ENCODE data around the gene CROCC2.

The CROCC2 gene

GRCh38 chr2:240998995-240999791 is 93.1 kb downstream of the CROCC2 start:
- peak; percentile 60 for DNase-seq (ENCODE audit: low read depth, low spot score)

DNA sequence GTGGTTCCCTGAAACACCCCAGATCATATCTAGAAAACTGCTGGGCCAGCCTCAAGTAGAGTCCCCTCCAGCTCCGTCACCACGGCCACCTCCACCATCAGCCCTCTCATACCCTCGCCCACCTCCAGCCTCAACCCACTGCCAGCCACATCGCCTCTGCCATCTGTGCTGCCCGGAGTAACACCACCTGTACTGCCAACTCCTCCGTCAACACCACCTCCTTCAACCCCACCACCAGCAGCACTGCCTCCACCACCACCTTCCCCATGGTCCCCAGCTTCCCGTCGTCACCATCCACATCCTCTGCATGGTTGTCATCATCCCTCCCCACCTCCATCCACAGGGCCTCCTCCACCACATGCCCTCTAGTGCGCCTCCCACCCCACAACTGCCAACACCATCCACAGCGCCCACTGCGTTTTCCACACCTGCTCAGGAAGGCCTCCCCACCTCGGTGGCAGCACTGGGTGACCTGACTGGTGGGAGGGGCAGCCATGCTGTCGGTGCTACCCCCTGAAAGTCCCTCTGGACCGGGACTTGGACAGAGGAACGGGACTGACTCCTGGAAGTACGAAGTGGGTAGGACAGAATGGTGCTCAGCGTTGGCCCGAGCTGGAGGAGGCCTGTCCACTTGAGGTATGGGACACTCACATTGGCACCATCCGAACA is 93.9 kb downstream of the CROCC2 start:
- no peak for DNase-seq (ENCODE audit: low read depth, low spot score)

GRCh38 chr2:241000831-241001321 is 94.7 kb downstream of the CROCC2 start:
- DNase-seq (ENCODE audit: low read depth, low spot score): no peak

GRCh38 chr2:241001413-241002274 is 95.5 kb downstream of the CROCC2 start:
- no peak for DNase-seq (ENCODE audit: low read depth, low spot score)

- DNase-seq (ENCODE audit: low read depth, low spot score): no peak
Observed at GRCh38 chr2:241002275-241003046, 96.3 kb downstream of the CROCC2 start.

DNA sequence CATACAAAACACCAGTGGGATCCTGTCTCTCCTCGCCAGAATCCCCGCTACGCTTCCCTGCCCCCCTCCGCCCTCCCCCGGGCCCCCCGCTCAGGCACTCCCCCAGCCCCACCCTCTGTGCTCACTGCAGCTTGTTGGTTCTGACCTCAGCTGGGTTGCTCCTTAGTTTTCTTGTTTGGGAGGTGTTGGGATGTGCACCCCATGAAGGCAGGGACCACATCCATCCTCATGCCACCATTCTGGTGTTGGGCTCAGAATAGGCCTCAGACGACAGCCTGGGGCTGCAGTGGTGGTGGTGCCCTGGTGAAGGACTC is 96.9 kb downstream of the CROCC2 start:
- no peak for DNase-seq (ENCODE audit: low read depth, low spot score)

DNA sequence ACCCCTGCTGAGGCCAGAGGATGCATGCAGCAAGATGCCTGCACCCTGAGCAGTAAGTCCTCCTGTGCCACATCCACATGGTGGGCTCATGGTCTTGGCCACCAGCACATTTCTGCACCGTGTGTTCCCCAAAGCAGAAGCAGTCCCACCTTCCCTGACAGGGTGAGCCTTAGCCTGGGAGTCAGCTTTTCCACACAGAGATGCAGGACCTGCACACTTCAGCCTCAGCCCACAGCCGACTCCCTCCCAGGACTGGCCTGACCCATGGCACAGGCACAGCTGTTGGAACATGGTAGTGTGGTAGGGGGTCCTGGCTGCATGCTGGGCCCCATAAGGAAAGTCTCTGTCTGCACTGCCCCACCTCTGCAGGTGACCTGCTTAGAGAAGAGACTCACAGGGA is 97.2 kb downstream of the CROCC2 start:
- no peak for DNase-seq (ENCODE audit: low read depth, low spot score)

GRCh38 chr2:241003830-241004564 is 97.9 kb downstream of the CROCC2 start:
- DNase-seq (ENCODE audit: low read depth, low spot score): no peak

DNA sequence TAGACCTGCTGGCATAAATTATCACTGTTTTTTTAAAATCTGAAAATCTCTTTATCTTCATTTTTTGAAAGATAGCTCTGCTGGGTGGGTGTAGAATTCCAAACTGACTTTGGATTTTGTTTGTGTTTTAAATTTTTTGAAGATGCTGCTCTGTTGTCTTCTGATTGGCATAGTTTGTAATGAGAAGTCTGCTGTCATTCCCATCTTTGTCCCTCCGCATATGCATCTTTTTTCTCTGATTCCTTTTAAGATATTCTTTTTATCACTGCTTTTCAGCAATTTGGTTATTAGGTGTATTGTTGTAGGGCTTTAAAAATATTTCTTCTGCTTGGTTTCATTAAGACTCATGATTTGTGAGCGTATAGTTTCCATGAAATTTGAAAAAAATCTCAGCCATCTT is 99.4 kb downstream of the CROCC2 start:
- DNase-seq (ENCODE audit: low read depth, low spot score): no peak

- DNase-seq (ENCODE audit: low read depth, low spot score): no peak
Observed at GRCh38 chr2:241006412-241006811, 100.3 kb downstream of the CROCC2 start.

GRCh38 chr2:241007111-241007510 is 101.0 kb downstream of the CROCC2 start:
- DNase-seq (ENCODE audit: low read depth, low spot score): no peak

DNA sequence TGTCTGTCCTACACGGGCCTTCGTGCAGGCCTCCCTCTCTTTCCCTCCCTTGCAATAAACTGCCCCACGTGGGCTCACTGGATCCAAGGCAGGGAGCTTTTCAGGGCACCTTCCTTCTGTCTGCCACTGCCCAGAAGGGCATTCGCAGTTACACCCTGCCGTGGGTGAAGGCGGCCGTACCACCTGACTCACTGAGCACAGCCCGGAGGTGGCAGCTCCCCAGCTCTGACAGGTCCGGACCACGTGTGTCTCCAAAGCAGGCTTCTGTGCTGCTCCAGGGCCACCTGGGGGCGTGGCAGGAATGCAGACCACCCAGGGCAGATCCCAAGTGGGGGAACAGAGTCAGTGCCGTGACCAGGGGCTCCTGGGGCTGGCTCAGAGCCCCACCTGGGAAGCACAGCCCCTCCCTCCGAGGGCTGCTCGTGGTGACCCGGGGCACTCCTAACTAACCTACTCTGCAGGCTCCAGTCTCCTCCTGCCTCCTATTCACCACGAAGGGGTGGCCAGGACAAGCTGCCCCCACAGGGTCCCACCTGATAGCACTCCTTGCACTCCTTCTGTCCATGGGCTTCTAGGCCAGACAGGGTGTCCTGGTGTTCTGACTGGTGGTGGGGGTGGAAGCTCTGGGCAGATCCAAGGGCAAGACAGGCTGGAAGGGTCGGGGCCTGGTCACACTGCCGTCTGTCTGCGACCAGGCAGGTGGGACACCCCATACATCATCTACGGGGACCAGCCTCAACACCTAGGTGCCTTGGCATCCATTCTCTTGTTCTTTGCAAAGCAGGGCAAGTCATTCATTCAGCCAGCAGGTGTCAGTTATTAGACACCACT is 102.0 kb downstream of the CROCC2 start:
- DNase-seq (ENCODE audit: low read depth, low spot score): no peak

DNA sequence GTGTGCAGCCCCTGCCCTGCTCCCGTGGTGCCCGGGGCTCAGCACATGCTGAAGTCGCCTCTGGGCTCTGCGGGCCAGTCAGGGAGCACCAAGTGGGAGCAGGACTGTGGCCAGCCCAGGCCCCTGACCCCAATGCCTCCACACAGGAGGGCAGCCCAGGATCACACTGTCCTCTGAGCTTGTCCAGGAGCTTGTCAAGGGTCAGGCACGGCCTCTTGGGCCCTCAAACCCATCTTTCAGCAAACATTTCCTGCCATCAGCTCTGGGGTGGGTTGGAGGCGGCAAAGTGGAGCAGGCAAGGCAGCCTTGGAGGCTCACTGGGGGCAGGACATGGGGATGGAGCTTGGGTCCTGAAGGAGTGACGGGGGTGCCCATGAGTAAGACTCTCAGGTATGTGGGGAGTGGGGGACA is 102.6 kb downstream of the CROCC2 start:
- no peak for DNase-seq (ENCODE audit: low read depth, low spot score)

- DNase-seq (ENCODE audit: low read depth, low spot score): no peak
Observed at GRCh38 chr2:241009191-241009590, 103.1 kb downstream of the CROCC2 start.

GRCh38 chr2:241009601-241010530 is 103.7 kb downstream of the CROCC2 start:
- DNase-seq (ENCODE audit: low read depth, low spot score): peak; percentile 97

DNA sequence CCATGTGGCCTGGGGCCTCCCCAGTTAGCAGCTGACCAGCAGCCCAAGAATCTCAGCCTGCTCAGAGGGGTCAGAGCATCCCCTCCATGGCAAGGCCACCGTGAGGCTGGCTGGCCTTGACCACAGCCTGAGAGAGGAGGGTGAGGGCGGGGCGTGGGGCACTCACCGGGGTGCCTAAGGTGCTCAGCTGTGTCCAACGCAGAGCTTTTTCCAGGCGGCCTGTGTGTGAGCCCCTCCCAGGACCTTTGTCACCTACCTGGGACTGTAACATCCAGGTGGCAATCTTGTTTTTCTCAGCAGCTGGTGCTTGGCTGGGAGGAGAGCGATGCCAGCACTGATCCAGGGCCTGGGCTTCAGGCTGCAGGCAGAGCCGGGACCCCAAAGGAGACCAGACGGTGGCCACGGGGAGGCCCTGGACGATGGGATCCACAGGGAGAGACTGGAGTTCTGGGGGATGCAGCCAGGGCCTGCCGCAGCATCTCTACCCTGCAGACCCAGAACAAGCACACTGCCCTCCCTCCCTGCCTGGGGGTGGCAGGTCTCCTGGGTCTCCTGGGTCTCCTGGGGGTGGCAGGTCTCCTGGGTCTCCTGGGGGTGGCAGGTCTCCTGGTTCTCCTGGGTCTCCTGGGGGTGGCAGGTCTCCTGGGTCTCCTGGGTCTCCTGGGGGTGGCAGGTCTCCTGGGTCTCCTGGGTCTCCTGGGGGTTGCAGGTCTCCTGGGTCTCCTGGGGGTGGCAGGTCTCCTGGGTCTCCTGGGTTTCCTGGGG is 104.6 kb downstream of the CROCC2 start:
- no peak for DNase-seq (ENCODE audit: low read depth, low spot score)

DNA sequence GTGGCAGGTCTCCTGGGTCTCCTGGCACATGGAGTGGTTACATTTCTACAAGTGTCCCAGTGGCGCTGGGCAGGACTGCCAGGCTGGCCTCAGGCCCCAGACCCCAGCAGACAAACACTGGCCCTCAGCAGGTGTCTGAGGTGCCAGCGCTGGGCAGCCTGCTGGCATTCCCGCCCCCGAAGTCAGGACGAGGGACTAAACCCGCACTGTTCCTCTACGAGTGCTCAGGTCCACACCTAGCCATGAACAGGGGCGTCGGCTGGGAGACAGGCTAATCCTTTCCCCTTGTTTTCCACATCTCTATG is 105.1 kb downstream of the CROCC2 start:
- DNase-seq (ENCODE audit: low read depth, low spot score): no peak

Data from astrocyte of the hippocampus (primary cell).